NCI-H345 treated with DMSO at 0.1 percent for 48 hours (cell line): ENCODE results near the gene NAPG.
"Not testable (repeated sequence)": the region's sequence is repeated elsewhere in the genome, so short reads cannot be mapped to it uniquely, and the experiment has no call there.

Experiments used
- DNase-seq: peaks from one replicate; lab custom pipeline; 2025; ENCODE audit not compliant: unreplicated experiment; lab: John Stamatoyannopoulos, UW

The NAPG gene

DNA sequence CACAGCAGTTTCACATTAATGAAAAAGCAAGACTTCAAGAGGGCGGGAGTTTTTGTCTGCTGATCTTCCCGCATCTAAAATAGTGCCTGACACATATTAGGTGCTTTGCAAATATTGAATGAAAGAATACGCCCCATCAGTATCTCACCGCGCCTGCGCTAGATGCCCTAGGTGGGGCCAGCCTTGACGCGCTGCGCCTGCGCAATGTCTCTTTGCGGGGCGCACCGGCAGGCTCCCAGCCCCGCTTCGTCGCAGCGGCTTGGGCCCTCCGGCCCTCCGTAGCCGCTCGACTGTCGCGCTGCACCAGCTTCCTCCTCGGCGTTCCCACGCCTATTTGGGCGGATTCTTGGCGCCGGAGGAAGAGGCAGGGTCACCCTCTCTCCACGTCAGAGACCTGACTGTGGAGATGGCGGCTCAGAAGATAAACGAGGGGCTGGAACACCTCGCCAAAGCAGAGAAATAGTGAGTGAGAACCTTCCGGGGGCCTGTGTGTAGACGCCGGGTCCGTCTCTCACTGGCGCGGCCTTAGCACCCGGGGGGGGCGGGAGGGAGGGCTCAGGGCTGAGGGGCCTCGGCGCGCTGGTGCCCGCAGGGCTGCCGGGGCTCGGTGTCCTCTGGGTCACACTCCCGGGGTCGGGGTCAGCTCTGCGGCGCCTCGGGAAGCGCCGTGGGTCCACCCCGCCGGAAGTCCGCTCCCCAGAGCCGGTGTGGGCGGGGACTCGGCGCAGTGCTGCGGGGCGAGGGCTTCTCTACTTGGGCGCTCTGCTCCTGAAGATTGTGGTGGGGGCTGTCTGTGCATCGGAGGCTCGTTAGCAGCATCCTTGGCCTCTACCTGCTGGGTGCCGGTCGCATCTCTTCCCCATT, at the start of gene NAPG:
Gene NAPG (plus strand): TSS at position 331 of the 864 bp plus-strand sequence. CDS start 76 bp downstream, at position 407.
- peak; percentile 83 for DNase-seq

DNA sequence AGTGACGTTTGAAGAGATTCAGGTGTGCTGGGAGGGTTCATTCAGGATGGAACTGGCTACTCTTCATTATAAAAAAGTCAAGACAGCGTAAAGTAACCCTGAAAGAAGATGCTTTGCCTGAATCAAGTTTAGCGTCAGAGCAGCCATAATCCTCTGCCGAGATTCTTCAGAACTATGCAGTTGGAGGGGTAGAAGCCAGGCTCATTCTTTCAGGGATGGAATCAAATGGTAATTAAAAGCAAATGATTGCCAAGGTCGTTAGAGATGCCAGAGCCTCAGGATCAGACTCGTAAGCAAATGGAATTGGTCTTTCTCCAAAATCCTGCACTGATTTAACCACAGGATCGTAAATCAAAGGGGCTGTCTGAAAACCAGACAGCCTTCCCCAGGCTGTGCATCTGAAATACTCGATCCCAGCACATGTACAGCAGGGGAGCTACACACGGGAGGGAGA, 49.5 kb upstream of the NAPG start:
- no peak for DNase-seq

DNA sequence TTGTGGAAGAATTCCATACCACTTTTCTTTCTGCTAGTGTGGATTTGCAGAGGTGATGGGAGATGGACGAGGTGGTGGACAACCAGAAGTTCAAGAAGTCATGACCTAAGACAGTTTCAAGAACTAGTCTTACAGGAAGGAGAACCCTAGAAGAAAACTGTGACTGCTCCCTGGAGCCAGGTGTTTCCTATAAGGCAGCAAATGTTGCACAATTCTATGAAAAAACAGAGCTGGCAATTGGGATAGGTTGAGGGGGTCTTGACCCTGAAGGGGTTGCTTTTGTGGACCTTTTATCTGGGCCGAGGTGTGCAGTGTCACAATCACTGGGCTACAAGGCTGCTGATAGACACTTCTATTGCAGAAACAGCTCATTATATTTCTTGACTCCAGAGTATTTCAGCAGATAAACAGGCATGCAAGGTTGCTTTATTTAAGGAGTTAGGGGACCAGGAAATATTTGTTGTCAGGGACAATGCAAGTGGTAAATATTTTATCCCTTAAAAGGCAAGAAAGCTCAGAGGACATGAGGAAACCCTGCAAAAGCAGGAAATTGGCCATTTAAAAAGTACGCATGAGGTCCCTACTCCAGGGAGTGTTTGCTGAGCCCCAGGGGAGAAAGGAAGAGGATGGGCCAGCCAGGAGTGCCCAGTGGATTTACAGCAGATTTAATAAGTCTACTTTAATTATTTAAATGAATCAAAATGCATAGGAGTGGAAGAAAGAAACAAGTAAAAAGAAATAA, 48.5 kb upstream of the NAPG start:
- no peak for DNase-seq

DNA sequence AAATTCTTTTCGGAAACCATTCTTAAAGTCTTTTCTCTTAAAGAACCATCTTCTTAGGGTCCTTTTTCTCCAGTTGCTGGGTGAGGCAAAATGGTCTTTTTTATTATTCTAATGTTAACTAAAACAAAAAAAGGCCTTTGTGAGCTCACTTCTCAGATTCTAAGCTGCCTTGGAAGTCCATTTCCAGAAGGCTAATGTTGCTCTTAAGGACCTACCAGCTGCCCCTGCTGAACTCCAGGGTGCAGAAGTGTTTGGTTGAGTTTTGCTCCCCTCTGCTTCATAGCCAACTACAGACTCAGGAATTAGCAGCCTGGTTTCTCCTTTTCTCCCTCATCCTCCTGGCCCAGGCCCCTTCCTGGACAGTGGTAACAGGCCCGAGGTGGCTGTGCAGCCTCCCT, 48.0 kb upstream of the NAPG start:
- DNase-seq = no peak

DNA sequence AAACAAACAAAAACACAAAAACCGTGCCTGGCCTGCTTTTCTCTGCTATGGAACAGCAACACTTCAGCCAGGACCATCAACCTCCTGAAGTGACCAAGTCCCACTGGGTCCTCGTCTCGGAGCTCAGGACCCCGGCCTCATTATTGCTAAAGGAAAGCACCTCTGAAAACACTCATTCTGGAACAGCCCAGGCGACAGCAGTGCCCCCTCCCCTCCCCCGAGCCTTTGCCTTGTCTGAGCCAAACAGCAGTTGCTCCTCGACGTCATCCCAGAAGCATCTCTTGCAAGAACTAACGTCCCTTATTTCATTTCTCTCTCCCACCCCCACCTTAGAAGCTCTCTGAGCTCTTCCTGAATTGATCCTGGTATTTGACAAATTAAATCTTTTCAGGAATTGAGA, 44.0 kb upstream of the NAPG start:
- DNase-seq = no peak

DNA sequence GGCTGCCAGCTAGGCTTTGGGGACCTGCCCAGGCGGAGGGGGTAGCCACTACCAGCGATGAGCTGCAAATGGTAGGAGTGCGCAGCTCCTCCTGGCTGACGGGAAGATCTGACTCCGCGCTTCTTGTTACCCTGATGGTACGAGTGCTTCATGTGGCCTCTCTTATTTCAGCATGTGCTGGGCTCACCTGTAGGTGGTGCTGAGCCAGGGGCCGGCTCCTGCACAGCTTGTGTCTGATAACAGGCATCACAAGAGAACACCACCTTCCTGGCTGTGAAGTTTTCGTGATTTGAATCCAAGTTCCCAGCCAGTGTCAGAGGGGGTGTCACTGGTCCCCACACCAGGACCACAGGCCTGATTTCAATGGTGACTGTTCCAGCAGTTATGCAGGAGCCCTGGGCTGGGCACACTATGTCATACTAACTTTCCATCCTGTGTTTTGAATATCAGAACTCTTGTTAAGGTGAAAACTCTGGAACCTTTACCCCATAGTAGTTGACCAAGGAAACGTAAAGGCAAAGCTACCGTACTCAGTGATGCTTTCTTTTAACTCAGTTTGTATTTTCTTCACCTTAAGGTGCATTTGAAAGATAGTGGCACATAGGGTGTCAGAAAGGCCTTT, 43.4 kb upstream of the NAPG start:
- no peak for DNase-seq

DNA sequence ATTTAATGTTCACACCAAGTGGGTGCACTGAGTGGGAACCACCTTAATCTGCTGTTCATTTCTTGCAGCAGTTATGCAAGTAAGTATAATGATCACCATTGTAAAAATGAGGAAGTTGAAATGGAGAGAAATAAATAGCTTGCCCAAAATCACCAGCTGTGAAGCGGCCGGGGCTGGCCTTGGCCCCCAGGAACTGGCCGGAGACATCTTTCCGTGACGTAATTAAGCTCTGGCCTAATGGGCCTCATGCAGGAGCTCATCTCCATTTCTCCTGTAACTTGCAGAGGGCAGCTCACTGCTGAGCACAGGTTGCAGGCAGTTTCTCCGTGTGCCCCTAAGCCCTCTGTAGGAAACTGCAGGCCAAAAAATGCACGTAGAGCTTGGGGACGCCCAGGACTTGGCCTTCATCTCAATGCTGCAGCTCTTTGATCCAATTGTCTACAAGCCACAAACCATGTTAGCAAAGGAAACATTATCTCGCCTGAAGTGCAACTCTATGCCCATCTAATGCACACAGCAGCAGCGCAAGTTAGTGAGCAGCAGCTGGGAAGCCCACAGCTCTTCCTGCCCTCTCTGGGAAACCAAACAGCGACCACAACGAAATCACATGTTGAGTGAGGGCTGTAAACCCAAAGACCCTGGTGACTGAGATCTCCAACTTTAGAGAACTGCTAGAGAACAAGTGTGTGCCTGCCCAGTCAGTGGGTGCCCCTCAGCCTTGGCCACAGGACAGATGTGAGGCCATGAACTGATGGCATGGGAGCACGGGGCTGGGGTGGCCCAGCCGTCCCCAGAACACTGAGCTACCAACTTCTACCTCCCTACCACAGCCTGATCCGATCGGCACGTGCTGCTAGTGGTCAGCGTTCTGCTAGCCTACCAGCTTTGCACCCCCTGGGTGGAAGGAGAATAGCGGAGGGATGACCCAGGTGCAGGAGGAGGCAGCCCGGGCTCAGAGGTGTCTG, 42.6 kb upstream of the NAPG start:
- no peak for DNase-seq

DNA sequence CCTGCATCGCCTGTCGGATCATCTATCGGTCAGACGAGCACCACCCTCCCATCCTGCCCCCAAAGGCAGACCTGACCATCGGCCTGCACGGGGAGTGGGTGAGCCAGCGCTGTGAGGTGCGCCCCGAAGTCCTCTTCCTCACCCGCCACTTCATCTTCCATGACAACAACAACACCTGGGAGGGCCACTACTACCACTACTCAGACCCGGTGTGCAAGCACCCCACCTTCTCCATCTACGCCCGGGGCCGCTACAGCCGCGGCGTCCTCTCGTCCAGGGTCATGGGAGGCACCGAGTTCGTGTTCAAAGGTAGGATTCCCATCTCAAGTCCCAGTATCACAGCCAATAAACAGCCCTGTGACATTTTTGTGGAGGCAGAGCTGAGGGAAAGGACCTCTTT, 40.4 kb upstream of the NAPG start:
- DNase-seq = no peak

DNA sequence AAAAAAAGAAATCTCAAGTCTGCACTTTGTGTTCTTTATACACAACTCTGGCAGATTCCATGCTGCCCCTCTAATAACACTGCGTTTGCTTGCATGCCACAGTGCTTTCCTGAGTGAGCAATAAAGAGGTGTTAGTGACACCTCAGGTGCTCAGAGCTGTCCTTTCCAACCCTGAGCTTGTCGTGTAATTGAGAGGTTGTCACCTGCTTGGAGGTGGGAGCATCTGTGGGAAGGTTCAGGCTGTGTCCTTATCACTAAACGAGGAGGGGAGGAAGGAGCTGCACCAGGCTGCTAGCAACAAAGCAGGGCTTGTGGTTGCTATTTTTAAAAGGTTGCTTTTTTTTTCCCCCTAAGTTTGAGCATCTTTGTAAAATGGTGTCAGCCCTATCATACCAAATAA, 39.5 kb upstream of the NAPG start:
- no peak for DNase-seq

DNA sequence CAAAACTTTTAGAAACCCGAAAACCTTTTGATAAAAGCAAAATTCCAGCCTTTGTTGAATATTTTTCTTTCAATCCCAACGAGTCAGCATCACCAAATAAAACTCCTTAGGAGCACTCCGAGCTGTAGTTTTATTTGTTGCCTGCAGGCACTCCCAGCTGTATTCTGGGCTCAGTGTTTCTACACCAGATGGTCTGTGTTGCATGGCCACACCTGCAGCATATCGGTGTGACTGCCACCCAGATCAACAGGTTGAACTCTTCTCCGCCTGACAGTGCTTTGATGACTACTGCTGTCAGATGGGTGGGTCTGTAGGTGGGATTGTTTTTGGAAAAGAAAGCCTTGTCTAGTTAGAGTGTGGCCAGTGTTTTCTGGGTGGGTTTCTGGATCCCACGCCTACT, 38.7 kb upstream of the NAPG start:
- no peak for DNase-seq

DNA sequence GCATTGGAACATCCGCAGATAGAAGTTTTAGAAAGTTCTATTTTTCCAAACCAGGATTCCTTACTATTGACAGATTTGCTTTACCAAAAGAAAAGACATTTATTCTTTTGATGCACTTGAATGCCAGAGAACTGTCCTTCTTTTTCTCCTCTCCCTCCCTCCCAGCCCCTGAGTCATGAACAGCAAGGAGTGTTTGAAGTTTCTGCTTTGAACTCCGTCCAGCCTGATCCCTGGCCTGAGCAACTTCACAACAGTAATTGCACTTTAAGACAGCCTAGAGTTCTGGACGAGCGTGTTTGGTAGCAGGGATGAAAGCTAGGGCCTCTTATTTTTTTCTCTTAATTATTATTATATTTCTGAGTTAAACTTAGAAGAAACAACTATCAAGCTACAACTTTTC, 37.8 kb upstream of the NAPG start:
- no peak for DNase-seq

DNA sequence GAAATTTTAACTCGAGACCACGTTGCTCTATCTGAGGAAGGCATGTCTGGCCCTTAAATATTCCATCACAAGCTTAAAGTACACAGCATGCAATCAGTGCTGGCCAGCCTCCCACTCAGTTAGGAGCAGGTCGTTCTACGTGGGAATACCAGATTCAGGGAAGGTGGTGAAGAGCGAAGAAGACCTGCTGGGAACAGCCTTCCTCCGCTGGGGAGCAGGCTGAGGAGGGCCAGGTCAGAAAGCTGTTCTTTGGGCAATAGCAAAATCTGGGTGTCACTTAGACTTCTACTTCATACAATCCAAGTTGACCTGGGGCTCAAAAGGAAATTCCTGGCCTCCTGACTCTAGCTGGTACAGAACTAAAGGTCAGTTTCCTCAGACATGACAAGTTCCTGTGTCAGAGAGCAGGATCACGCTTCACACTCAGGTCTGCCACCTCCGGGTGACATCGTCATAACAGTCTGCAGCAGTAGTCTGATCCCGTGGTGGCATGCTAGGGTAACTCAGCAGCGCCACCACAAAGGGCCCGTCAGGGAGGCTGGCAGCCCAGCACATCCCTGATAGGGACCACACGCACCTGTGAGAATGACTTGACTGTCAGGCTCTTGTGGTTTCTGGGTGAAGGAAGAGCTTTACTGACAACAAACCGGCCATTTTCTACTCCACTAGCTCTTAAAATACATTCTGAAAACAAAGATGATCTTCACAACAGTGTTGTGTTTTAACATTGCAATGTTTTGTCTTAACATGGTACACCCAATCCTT, 35.2 kb upstream of the NAPG start:
- no peak for DNase-seq

DNA sequence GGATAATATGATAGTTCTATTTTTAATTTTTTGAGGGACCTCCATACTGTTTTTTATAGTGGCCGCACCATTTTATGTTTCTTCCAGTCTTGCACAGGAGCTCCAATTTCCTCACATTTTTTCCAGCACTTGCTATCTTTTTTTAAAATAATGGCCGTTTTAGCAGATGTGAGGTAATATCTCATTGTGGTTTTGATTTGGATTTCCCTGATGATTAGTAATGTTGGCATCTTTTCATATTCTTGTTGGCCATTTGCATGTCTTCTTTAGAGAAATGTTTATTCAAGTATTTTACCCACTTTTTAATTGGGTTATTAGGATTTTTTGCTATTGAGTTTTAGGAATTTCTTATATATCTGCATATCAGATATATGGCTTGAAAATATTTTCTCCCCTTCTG, 29.9 kb upstream of the NAPG start:
- DNase-seq = no peak

DNA sequence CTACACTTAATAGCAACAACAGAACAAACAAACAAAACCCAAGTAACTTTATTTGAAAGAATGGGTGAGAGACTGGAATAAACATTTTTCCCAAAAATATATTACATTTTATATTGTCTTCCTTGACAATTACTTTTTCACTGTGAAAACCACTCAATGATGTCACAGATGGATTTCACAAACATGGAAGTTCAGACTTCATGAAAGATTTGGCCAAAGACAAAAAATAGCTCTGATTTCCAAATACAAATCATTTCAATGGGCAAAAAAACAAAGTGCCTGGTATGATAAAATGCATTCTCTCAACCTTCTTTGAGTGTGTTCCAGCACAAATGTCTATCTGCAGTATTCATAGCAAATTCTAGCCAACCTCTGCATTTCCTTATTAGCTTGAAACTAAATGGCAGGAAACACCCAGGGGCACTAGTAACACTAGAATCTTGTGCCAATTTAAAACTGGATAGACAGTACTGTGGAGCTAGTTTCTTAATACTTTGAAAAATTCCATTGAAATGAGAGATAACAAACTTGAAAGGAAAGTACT, 28.5 kb upstream of the NAPG start:
- no peak for DNase-seq

DNA sequence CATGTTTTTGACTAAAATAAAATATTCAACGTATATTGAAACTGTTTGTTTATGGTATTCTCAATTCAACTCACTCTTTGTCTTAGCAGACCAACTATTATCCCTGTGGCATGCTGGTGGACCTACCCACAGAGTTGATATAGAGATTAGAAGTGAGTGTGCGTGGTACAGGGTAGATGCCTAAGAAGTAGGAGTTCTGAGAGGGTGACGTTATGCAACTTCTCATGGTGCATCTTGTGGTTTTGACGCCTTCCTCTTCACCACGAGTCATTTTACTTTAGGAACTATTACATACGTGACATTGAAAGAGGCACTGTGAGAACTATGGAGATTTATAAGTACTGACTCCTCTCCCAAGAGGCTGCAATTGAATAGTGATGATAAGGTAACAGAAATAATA, 26.6 kb upstream of the NAPG start:
- no peak for DNase-seq

DNA sequence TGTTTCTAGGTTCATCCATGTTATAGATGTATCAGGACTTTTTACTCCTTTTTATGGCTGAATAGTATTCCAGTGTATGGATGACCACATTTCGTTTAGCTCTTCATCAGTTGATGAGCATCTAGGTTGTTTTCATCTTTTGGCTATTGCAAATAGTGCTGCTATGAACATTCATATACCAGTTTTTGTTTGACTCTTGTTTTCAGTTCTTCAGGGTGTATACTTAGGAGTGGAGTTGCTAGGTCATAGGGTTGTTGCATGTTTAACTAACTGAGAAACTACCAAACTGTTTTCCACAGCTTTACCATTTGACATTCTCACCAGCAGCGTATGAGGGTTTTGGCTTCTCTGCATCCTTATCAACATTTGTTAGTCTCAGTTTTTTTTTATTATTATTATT, 25.8 kb upstream of the NAPG start:
- no peak for DNase-seq

DNA sequence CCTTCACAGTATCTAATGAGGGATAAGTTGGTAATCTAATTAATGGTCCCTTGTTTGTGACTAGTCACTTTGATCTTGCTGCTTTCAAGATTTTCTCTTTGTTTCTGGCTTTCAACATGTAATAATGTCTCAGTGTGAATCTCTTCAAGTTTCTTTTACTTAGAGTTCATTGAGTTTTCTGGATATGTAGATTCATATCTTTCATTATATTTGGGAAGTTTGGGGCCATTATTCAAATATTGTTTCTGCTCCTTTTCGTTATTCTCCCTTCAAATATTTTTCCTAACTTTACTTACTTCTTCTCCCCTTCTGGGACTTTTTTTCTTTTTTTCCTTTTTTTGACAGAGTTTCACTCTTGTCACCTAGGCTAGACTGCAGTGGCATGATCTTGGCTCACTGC, 21.1 kb upstream of the NAPG start:
- no peak for DNase-seq

DNA sequence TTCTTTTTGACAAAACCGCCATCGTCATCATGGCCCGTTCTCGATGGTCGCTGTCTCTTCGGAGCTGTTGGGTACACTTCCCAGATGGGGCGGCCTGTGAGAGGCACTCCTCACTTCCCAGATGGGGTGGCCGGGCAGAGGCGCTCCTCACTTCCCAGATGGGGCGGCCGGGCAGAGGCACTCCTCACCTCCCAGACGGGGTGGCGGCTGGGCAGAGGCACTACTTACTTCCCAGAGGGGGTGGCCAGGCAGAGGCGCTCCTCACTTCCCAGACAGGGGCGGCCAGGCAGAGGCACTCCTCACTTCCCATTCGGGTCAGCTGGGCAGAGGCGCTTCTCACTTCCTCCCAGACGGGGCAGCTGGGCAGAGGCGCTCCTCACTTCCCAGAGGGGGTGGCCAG, 19.9 kb upstream of the NAPG start:
- DNase-seq = not testable (repeated sequence)

DNA sequence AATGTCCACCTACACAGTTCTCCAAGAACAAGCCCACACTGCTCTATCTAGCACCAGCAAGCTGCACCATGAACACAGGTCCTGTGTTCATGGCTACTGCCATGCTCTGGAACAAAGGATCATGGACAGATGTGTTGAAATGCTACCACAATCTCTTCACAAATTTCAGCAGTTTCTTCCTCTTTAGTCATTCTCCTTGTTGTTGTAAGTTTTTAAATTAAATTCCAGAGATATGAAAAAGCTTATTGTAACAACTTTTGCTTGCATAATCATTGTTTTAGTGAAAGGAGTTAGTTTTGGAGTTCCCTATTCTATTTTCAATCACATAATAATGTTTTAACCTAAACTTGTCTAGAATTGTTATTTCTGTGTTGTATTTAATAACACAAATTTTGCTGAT, 17.2 kb upstream of the NAPG start:
- DNase-seq = no peak

DNA sequence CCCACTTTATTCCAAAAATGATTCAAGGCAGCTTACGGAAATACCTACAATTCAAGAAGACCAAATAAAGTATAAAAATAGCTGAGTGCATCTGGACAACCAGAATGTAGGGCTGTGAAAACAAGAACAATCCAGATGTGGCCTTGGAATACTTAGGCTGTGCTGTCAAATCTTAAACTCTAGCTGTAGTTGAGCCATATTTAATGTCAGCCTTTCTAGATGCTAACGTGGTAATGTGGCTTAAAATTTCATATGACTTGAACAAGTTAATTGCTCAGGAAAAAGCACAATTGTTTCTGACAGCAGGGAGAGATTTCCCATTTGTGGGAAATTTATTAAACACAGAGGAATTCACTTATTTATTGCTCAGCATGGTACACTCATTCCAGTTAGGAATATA, 14.6 kb upstream of the NAPG start:
- no peak for DNase-seq
